H7 (cell line): ENCODE data around the gene ARL8B. TPM values are rescaled to one million over a fixed set of nuclear protein-coding genes. Genes with fewer than 3 reads are reported as not detected.
"Not testable (repeated sequence)": the region's sequence is repeated elsewhere in the genome, so short reads cannot be mapped to it uniquely, and the experiment has no call there.

Experiments
- DNase-seq: peaks from one replicate; pipeline ENCODE4 v3.0.0; 2012
- H3K27me3 ChIP-seq: 2 replicates; pipeline ENCODE4 v1.6.0; 2011; ENCODE audit warnings: mild to moderate bottlenecking, low read length; ENCODE audit not compliant: control insufficient read depth, insufficient read depth
- H3K36me3 ChIP-seq: replicated peaks from 2 replicates; pipeline ENCODE4 v1.5.1; 2011; ENCODE audit warnings: low read length; ENCODE audit not compliant: control insufficient read depth, insufficient read depth
- H3K4me3 ChIP-seq: 2 replicates; pipeline ENCODE4 v1.5.1; 2011; ENCODE audit warnings: low read depth, mild to moderate bottlenecking, control low read depth, low read length, moderate library complexity; ENCODE audit not compliant: insufficient read depth
- total RNA-seq: library from RNA; depleted of rRNA; stranded (reverse); fragments of >200 nt; shearing (Covaris generic); gene quantifications from 2 replicates; pipeline ENCODE4 v1.2.3, GENCODE V29; 2014

ARL8B gene
- total RNA-seq, 1 experiment from 2014 or later = 30.7 TPM

GRCh38 chr3:5181469-5182141 is 59.5 kb downstream of the ARL8B start:
- Histone ChIP-seq H3K27me3 (no peaks in the 10 kb centered on the region), H3K4me3 (no peak overlapping the region), H3K36me3 (no peaks in the 10 kb centered on the region; the same call in 1 of the 2 replicates)
- no peak for DNase-seq

GRCh38 chr3:5183714-5184113 is 61.6 kb downstream of the ARL8B start:
- H3K27me3 ChIP-seq, H3K4me3 ChIP-seq, DNase-seq, H3K36me3 ChIP-seq: not testable (repeated sequence)

DNA sequence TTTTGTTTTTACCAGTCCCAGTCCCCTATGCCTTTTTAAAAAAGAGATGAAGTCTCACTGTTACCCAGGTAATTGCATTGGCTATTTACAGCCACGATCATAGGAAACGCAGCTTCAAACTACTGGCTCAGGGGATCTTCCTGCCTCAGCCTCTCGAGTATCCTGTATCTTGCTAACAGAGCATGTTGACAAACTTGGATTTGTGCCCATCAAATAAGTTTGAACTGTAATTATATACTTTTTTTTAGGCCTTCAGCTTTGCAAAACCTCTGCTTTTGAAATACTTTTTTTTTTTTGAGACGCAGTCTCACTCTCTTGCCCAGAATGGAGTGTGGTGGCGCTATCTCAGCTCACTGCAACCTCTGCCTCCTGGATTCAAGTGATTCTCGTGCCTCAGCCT is 62.4 kb downstream of the ARL8B start:
- Histone ChIP-seq H3K27me3 (peaks cover 2% of the 10 kb centered on the region; the same call in 1 of the 2 replicates), H3K4me3 (no peak overlapping the region), H3K36me3 (no peaks in the 10 kb centered on the region; the same call in 1 of the 2 replicates)
- no peak for DNase-seq

DNA sequence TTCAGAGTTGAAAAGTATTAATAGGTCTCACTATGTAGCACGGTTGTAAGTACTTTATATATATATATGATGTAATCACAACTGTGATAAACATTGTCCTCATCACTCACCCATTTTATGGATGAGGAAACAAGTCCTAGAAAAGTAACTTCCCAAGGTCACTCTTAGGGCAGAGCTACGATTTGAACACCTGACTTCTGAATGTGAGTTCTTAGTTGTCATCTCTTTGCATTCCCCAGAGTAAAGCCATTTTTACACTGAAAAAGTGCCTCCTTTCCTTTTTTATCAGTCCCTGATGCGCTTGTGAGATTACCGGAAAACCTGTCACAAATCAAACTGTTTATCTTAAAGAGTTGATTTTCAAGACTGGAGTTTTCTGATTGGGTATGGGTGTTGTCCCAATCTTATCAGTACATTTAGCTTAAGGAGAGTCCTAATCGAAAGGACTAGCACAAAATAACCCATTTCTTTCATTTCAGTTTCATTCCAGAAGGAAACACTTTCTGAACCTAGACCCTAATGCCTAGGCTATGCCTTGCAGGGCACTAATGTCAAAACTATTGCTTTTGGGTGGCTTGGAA is 63.1 kb downstream of the ARL8B start:
- Histone ChIP-seq H3K4me3 (no peak overlapping the region), H3K27me3 (peaks cover 2% of the 10 kb centered on the region; the same call in 1 of the 2 replicates), H3K36me3 (no peaks in the 10 kb centered on the region; the same call in 1 of the 2 replicates)
- DNase-seq = no peak

- Histone ChIP-seq H3K36me3 (no peaks in the 10 kb centered on the region), H3K27me3 (peaks cover 2% of the 10 kb centered on the region; the same call in 1 of the 2 replicates), H3K4me3 (no peak overlapping the region; the same call in 1 of the 2 replicates)
- DNase-seq = peak; percentile 20
Measured at GRCh38 chr3:5186089-5186857, 64.2 kb downstream of the ARL8B start.

- Histone ChIP-seq H3K4me3 (peak overlapping the region; percentile 63), H3K36me3 (no peaks in the 10 kb centered on the region), H3K27me3 (peaks cover 2% of the 10 kb centered on the region; the same call in 1 of the 2 replicates)
- DNase-seq = peak; percentile 31
Measured at GRCh38 chr3:5186858-5187155, 64.7 kb downstream of the ARL8B start.

DNA sequence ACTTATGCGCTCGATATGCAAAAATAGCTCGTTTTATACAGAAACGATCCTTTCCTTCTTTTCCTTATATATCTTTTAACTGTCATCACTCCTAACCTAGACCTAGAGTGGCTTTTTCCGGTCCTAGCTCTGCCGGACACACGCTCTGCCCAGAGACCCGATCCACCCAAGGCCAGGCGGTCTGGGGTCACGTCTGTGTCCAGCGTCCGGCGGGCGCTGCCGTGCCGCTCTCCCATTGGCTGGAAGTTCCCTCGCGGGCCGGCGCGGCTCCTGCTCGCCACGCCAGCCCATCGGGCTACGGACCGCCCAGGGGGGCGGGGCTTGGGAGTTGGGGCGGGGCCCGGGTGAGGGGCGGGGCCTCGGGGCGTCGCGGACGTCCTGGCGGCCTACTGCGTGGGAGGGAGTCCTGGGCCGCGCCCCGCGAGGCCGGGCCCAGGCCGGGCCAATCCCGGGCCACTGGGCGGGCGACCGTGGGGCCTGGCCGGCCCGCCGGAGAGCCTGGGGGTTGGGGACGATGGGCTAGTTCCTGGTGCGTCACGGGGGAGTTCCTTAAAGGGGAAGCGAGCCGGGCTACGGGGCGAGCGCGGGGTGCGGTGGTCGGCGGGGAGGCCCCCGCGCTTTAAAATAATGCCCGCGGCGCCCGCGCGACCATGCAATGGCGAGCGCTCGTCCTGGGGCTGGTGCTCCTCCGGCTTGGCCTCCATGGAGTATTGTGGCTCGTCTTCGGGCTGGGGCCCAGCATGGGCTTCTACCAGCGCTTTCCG is 65.2 kb downstream of the ARL8B start, which contains the start of gene EDEM1:
TSS of gene EDEM1 (plus strand) at position 552 of the 764 bp plus-strand sequence. CDS start at position 651, 99 bp downstream.
- no peaks in the 10 kb centered on the region for H3K36me3 ChIP-seq
- peak; percentile 97 for DNase-seq
- peak within 1 kb of the TSS; percentile 94 for H3K4me3 ChIP-seq
- H3K27me3 ChIP-seq = peaks cover 2% of the 10 kb centered on the region; the same call in 1 of the 2 replicates

- peak overlapping the region; percentile 94 for H3K4me3 ChIP-seq
- H3K36me3 ChIP-seq = no peaks in the 10 kb centered on the region
- peaks cover 2% of the 10 kb centered on the region; the same call in 1 of the 2 replicates for H3K27me3 ChIP-seq
- DNase-seq = peak; percentile 77
Measured at GRCh38 chr3:5187920-5188418, 65.9 kb downstream of the ARL8B start.

DNA sequence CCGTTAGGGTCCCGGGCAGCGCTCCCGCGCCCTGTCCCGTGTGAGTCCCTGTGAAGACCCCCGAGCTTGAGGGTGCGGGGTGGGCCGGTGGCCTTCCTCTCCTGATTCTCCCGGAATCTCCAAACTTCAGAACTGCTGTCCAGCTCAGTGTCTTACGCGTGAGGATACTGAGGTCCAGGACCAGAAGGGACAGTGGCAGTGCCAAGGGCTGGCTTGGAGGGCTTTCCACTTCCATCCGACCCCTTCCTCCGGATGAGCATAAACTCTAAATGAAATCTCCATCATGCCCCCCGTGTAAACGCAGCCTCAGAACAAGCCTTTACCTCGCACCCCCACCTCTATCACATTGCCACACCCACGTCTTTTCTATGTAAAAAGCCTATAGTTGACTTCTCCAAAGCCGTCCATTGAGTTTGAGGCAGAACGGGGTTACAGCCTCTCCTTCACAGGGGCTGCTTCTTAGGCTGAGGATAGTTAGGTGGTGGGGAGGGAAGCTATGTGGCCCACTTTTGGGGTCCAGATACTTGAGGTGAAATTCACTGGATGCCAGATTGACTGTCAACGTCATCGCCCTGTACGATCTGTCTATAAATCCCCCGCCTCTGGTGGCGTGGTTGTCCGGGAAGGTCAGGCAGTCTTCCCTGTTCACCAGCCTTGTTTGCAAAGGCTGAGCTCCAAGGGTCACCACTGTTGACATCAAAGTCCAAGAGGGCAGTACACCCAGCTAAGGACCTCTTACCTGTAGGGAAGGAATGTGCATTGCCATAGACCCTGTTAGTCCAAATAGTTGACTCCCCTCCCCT is 66.5 kb downstream of the ARL8B start:
- Histone ChIP-seq H3K27me3 (peaks cover 2% of the 10 kb centered on the region; the same call in 1 of the 2 replicates), H3K36me3 (no peaks in the 10 kb centered on the region; the same call in 1 of the 2 replicates), H3K4me3 (peak overlapping the region; percentile 94)
- peak; percentile 37 for DNase-seq

DNA sequence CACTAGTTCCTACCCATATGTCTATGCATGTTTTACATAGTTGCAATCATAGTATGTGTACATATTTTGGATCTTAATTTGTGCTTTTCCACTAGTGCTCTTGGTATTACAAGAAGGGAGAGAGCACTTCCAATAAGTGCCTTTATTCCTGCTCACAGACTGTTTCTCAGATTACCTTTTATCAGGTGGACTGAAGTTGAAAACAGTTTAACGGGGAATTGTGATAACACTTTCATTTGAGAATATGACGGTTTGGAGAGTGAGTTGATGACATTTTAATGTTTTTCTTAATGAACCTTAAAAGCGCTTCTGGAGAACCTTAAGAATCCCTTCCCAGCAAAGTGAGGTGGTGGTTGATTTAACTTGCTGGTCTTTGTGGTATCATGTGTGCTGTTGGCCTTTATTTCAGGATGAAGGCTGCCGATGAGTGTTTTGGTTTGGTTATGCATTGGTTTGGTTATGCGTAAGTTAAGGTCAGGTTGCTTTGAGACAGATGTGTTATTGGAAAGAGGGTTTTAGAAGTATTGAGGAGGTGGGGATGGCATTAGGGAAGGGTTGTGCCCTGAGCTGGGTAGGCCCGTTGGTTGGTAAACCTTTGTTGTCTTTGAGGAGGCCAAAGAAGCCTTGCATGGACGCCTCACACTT is 68.2 kb downstream of the ARL8B start:
- peaks cover 2% of the 10 kb centered on the region for H3K36me3 ChIP-seq
- no peak for DNase-seq
- H3K27me3 ChIP-seq = peaks cover 2% of the 10 kb centered on the region; the same call in 1 of the 2 replicates
- H3K4me3 ChIP-seq = no peak overlapping the region

DNA sequence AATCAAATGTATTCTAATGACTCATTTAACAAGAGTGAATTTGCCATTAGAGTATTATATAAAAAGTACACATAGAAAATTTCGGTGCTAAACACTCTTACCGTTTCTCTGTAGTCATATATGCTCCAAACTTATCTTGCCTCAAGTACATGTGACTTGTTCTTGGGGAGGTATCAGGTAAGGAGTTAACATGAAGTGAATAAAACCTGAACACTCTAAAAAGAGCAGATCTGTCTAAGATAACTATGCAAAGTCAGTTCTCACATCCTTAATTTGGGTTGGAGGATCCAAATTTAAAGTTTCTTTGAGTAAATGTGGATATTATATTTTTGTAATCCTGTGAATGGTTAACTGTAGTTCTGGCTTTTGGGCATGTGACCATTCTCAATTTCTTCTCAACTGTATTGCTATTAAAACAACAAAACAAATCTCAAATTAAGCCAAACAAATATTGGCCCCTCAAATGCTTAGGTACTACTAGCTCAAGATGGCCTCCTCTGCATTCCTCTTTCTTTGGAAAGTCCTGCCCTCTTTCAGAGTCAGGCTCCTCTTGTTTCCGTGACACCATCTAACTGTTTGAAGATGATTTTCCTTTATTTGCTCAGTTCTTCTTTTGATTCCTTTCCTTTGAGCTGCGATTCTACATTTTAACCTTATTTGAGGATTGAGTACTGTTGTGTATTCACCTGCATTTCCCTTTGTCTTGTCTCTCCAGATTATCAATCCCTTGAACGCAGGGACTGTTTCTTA is 69.6 kb downstream of the ARL8B start:
- no peak overlapping the region for H3K4me3 ChIP-seq
- DNase-seq = no peak
- peaks cover 2% of the 10 kb centered on the region for H3K36me3 ChIP-seq
- H3K27me3 ChIP-seq = peaks cover 2% of the 10 kb centered on the region; the same call in 1 of the 2 replicates

GRCh38 chr3:5192571-5193365 is 70.7 kb downstream of the ARL8B start:
- no peak for DNase-seq
- Histone ChIP-seq H3K4me3 (no peak overlapping the region), H3K27me3 (peaks cover 2% of the 10 kb centered on the region; the same call in 1 of the 2 replicates), H3K36me3 (peaks cover 2% of the 10 kb centered on the region)
